ENCODE results near the gene CTBS.
"Not testable (repeated sequence)": the region's sequence is repeated elsewhere in the genome, so short reads cannot be mapped to it uniquely, and the experiment has no call there.

CTBS gene

GRCh38 chr1:84585803-84586202 is 11.6 kb upstream of the CTBS start:
- DNase-seq, result no peak

DNA sequence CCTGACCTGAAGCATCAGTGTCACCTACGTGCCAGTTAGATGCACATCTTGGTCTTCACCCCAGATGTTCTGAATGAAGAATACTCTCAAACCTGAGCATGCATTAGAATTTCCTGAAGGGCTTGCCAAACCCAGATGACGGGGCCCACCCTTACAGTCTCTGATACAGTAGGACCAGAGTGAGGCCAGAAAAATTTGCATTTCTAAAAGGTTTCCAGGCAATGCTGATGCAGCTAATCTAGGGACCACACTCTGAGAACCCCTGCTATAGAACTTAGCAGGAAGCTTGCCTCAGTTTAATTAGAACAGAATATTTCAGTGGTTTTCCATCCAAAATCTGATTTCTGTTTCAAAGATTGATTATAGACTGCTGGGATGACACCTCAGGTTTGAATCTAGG is 9.9 kb upstream of the CTBS start:
- DNase-seq, result no peak

GRCh38 chr1:84583648-84584047 is 9.4 kb upstream of the CTBS start:
- DNase-seq, result no peak

GRCh38 chr1:84582802-84583587 is 8.8 kb upstream of the CTBS start:
- no peak for DNase-seq

DNA sequence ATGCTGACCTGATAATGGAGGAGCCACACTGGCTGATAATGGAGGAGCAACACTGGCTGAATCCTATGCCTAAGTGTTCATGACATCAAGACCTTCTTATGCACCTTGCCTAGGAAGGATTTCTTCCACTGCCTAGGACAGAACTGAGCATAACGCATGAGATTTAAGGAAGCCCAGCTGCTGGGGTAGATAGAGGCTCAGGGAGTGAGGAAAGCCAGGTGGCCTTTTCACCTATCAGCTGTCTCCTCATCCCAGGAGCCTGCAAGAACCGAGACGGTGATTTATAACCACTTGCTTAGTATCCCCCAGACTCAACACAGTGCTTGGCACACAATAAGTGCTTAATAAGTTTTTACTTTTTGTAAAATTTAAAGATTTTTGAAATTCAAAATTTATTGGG is 7.4 kb upstream of the CTBS start:
- no peak for DNase-seq

- no peak for DNase-seq
Measured at GRCh38 chr1:84574936-84575335, 696 bp upstream of the CTBS start.

- DNase-seq, result peak in 3 of 4 experiments; percentile 16 to 52 (median 47)
Measured at GRCh38 chr1:84573481-84573966, 716 bp downstream of the CTBS start.

DNA sequence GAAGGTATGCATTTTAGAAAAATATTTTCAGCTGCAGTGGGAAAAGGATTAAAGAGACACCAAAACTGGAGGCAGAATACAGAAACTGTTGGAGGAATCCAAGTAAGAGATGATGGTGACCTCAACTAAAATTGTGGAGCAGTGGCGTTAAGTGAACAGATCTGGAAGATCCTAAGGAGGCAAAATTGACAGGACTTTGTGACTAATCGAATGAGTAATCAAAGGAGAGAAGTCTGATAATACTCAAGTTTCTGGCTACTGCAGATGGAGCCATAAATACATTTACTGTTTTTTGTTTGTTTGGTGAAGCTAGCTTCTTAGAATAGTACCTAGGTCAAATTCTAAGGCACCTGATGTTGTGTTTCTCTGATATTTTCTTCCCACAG is 3.1 kb downstream of the CTBS start:
- DNase-seq, result peak in 2 of 4 experiments; percentile 12 to 33

DNA sequence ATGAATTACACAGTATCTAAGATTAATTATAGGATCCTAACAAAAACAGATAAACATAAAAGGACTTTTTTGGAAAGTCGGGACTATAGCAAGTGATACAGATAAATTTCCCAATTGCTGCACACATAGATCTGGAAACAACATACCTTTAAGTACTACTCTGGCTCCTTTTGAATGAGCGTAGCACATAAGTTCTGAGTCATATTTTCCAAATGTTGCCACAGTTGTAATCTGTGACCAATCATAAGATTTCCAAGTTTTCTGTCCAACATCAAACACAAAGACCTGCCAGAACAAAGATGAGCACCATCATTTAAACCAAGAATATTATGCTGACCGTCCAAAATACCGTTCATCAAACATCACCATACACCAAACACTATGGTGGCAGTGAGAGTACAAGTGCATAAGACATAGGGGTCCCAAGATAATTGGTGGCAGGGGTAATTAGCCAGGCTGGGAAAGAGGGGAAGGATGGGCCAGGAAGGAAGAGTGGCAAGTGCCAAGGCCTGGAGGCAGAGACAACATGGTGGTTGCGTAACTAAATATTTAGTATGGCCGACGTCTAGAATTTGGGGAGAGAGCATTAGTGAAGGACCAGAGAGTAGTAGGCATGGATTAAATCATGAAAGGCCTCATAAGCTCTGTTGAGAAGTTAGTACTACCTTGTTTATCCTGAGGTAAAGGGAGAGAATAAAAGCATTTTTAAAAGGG is 3.6 kb downstream of the CTBS start:
- DNase-seq, result no peak

DNA sequence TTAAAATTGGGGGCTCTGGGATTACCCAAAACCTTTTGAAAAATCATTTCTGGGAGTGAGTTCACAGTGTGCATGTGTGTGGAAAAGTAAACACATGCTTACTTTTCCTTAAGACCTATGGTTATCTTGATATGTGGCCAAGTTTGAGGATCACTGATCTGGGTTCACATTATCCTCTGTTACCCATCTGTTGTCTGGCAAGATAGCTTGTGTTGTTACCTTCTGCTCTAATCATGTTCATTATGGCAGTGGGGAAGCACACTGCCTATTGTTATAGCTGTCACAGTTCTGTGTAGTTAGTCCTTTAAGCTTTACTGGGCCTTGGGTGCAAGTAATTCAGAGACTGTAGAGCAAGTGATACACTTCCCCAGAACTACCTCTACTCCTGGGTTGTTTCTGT is 5.0 kb downstream of the CTBS start:
- no peak for DNase-seq

DNA sequence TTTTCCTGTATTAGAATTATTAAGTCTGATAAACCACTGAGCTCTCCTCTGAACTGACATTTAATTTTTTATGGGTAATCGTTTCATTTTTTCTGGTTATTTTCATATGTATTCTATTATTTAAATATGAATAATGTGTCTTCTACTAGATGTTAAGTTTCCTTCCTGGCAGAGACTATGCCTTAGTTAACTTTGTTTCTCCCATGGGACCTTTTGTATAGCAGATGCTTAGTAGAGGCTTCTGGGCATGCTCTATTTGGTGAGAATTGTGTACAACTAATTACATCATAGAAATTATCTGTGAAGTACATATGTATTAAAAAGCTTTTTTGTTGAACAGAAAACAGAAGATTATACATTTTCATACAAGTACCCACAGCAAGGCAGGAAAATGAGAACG is 23.4 kb downstream of the CTBS start:
- no peak for DNase-seq

DNA sequence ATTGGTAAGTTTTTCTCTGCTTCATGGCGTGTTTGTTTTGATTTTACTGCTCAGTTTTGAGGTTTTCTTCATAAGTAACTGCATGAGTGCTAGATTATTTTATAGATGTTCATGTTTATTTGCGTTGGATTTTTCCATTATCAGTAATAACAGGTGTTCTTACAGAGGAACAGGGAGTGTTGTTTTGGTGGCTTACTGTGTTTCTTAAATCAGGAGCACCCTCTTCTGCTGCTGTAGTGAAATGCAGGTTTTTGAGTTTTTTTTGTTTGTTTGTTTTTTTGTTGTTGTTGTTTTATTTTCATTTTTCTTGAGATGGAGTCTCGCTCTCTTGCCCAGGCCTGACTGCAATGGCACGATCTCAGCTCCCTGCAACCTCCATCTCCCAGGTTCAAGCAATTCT is 32.6 kb downstream of the CTBS start:
- peak in 1 of 4 experiments; percentile 22 for DNase-seq

DNA sequence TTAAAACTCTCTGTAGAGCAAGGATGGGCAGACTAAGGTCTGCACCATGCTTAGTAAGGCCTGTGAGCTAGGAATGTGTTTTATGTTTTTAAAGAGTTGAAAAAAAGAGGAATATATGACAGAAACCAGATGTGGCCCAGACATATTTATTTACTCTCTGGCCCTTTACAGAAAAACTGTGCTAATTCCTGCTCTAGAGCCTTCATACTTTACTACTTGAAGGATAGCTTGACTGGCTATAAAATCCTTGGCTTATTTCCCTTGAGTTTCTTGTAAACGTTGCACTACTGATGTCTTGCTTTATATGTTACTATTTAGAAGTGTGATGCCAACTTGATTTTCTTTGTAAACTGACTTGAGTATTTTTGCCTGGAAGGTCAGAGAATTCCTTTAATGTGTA is 33.5 kb downstream of the CTBS start:
- no peak for DNase-seq

DNA sequence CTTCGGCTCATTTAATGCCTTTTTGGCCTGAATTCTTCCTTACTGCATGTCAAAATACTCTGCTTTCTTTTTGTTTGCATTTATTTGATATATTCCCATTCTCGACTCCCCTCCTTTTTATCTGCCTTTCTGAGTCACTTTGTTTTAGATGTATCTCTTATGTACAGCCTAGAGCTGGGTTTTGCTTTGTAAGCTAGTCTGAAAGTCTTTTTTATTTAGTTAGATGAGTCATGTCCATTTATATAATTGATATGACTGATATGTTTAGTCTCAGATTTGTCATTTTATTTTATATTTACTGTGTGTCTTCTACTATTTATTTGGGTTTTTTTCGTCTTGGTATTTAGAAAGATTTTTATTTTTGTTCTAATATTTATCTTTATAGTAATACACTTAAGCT is 34.3 kb downstream of the CTBS start:
- no peak for DNase-seq

DNA sequence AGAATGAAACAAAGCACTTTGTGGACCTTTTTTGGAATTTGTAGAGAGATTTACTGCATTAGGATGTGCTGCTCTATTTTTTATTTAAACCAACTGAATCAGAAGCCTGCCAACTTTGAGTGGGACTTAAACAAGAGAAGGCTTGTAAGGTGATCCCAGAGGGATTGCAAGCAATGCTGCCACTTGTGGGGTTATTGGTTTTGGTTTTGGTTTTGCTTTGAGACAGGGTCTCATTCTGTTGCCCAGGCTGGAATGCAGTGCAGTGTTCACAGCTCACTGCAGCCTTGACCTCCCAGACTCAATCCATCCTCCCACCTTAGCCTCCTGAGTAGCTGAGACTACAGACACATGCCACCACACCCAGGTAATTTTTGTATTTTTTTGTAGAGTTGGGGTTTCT is 35.6 kb downstream of the CTBS start:
- no peak for DNase-seq

DNA sequence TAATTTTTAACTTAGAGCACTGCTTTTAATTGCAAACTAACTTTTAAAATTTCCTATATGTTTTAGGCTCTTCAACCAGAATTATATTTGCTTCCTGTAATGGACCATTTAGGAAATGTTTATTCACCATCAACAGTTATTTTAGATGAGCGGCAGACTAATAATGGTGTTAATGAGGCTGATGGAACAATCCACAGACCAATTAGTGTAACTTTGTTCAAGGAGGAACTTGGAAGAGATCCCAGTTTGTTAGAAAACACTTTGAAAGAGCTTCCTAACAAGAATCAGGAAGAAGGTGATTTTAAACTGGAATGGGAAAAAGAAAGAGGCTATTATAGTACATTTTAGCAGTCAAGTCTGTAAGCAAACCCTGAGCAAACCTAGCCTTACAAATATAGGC is 48.5 kb downstream of the CTBS start:
- DNase-seq, result no peak

- DNase-seq, result no peak
Measured at GRCh38 chr1:84524590-84524989, 49.6 kb downstream of the CTBS start.

DNA sequence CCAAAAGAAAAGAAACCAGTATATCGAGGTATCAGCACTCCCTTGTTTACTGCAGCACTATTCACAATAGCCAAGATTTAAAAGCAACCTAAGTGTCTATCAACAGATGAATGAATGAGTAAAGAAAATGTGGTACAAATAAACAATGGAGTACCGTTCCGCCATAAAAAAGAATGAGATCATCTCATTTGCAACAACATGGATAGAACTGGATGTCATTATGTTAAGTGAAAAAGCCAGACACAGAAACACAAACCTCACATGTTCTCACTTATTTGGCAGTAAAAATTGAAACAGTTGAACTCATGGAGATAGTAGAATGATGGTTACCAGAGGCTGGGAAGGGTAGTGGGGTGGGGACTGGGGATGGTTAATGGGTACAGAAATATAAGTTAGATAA is 63.6 kb downstream of the CTBS start:
- DNase-seq, result no peak

DNA sequence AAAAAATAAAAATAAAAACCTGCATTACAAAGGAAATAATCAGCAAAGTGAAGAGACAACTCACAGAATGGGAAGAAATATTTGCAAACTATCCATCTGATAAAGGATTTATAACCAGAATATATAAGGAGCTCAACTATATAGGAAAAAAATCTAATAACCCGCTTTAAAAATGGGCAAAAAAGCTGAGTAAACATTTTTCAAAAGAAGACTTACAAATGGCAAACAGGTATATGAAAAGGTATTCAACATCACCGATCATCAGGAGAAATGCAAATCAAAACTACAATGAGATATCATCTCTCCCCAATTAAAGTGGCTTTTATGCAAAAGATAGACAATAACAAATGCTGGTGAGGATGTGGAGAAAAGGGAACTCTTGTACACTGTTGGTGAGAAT is 64.1 kb downstream of the CTBS start:
- no peak for DNase-seq

- no peak for DNase-seq
Measured at GRCh38 chr1:84509029-84509428, 65.2 kb downstream of the CTBS start.

DNA sequence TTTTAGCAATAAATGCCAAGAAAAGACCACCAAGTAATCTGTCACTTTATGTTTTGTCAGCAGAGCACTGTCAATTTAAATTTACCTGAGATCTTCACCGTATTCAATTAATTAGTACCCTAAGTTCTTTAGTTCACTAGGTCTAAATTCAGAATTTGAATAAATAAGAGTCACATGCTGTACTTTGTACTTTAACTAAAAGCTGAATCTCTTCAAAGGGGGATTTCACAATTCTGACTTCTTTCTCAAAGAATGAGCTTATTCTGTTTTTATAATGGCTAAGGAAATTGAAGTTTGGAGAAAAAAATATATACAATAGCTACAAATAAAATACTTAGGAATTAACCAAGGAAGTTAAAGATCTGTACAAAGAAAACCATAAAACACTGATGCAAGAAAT is 65.7 kb downstream of the CTBS start:
- no peak for DNase-seq

- DNase-seq, result not testable (repeated sequence)
Measured at GRCh38 chr1:84507887-84508286, 66.4 kb downstream of the CTBS start.

- DNase-seq, result peak; percentile 7 to 42 (median 16)
Measured at GRCh38 chr1:84506729-84507453, 67.3 kb downstream of the CTBS start.

Data from suppressor macrophage (primary cell).